SK-N-SH treated with all-trans-retinoic acid at 6 μM for 48 hours (cell line): ENCODE results near the gene SMOC2.

Source experiments
- BACH2 ChIP-seq: fragments of 250-450 bp; sonication (Bioruptor Pico); IDR thresholded peaks from 2 replicates; pipeline ENCODE4 v1.9.0; 2021; ENCODE audit warnings: mild to moderate bottlenecking, borderline replicate concordance
- ISL1 ChIP-seq: fragments of 250-450 bp; sonication (Bioruptor Pico); IDR thresholded peaks from 2 replicates; pipeline ENCODE4 v2.1.2; 2022; ENCODE audit warnings: mild to moderate bottlenecking, moderate library complexity
- OSR1 ChIP-seq: fragments of 250-450 bp; sonication (Bioruptor Pico); IDR thresholded peaks from 2 replicates; pipeline ENCODE4 v1.8.0; 2022; ENCODE audit warnings: moderate library complexity, mild to moderate bottlenecking, inconsistent platforms
- PPARA ChIP-seq: fragments of 250-450 bp; sonication (Bioruptor Pico); IDR thresholded peaks from 2 replicates; pipeline ENCODE4 v1.5.0; 2020; ENCODE audit warnings: mild to moderate bottlenecking, borderline replicate concordance
- TCF4 ChIP-seq: fragments of 250-450 bp; sonication (Bioruptor Pico); IDR thresholded peaks from 2 replicates; pipeline ENCODE4 v1.8.0; 2021; ENCODE audit warnings: mild to moderate bottlenecking, moderate library complexity, borderline replicate concordance
- ZC3H10 ChIP-seq: fragments of 250-450 bp; sonication (Bioruptor Pico); IDR thresholded peaks from 2 replicates; pipeline ENCODE4 v1.5.1; 2021; ENCODE audit warnings: mild to moderate bottlenecking, moderate library complexity
- ZFP3 ChIP-seq: fragments of 250-450 bp; sonication (Bioruptor Pico); IDR thresholded peaks from 2 replicates; pipeline ENCODE4 v1.5.0; 2020; ENCODE audit warnings: mild to moderate bottlenecking, moderate library complexity
- ZFP30 ChIP-seq: fragments of 450-650 bp; formaldehyde crosslinking; IDR thresholded peaks from 2 replicates; pipeline ENCODE4 v1.5.0; 2022; ENCODE audit warnings: mild to moderate bottlenecking, moderate library complexity
- TF ChIP-seq, protein P1 (sequence below): fragments of 250-450 bp; sonication (Bioruptor Pico); IDR thresholded peaks from 2 replicates; pipeline ENCODE4 v1.8.0; 2020; ENCODE audit warnings: mild to moderate bottlenecking, moderate library complexity, borderline replicate concordance
- TF ChIP-seq, protein P2 (sequence below): fragments of 250-450 bp; sonication (Bioruptor Pico); IDR thresholded peaks from 2 replicates; pipeline ENCODE4 v1.5.1; 2020; ENCODE audit warnings: low read depth, mild to moderate bottlenecking, moderate library complexity
- TF ChIP-seq, protein P3 (sequence below): fragments of 250-450 bp; sonication (Bioruptor Pico); IDR thresholded peaks from 2 replicates; pipeline ENCODE4 v1.5.0; 2020; ENCODE audit warnings: mild to moderate bottlenecking, moderate library complexity

DNA sequence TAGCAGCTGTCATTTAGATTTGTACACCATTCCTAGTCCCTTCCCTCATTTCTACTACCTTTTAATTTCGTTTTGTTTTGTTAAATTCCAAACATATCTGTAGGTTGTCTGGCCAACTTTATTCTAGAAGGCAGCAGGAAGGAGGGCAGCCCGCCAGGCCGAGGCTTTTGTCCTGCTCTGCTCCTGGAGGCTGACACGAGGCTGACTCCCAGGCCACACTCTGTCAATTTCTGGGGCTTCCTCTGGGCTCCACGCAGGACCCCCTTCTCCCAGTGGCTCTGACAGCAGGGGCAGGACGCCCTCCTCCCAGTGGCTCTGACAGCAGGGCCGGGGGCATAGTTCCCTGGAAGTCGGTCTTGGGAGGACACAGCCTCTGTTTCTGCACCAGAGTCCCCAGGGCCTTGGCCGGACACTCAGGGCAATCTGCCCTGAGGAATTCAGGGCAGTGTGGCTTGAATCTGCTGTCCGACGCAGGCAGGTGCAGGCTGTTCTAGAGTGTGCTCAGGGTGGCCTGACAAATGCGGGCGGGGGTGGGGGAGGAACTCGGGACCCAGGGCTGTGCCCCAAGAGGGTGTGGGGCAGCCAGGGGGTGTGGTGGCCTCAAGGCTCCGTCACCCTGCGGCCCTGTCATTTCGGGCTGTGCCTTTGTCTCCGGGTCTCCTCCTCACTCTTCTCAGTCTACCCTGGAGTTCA, 11.8 kb downstream of the SMOC2 start:
- TF ChIP-seq ZFP30 (CRISPR knock-in tag) (no peak), OSR1 (CRISPR knock-in tag) (no peak), ZFP3 (CRISPR knock-in tag) (no peak), PPARA (no peak), TCF4 (CRISPR knock-in tag) (no peak), ZC3H10 (no peak), ISL1 (no peak), BACH2 (CRISPR knock-in tag) (no peak)
- TF ChIP-seq, protein P1, sequence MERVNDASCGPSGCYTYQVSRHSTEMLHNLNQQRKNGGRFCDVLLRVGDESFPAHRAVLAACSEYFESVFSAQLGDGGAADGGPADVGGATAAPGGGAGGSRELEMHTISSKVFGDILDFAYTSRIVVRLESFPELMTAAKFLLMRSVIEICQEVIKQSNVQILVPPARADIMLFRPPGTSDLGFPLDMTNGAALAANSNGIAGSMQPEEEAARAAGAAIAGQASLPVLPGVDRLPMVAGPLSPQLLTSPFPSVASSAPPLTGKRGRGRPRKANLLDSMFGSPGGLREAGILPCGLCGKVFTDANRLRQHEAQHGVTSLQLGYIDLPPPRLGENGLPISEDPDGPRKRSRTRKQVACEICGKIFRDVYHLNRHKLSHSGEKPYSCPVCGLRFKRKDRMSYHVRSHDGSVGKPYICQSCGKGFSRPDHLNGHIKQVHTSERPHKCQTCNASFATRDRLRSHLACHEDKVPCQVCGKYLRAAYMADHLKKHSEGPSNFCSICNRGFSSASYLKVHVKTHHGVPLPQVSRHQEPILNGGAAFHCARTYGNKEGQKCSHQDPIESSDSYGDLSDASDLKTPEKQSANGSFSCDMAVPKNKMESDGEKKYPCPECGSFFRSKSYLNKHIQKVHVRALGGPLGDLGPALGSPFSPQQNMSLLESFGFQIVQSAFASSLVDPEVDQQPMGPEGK (CRISPR knock-in tag), result no peak
- TF ChIP-seq, protein P2, sequence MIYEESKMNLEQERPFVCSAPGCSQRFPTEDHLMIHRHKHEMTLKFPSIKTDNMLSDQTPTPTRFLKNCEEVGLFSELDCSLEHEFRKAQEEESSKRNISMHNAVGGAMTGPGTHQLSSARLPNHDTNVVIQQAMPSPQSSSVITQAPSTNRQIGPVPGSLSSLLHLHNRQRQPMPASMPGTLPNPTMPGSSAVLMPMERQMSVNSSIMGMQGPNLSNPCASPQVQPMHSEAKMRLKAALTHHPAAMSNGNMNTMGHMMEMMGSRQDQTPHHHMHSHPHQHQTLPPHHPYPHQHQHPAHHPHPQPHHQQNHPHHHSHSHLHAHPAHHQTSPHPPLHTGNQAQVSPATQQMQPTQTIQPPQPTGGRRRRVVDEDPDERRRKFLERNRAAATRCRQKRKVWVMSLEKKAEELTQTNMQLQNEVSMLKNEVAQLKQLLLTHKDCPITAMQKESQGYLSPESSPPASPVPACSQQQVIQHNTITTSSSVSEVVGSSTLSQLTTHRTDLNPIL (CRISPR knock-in tag), result no peak
- TF ChIP-seq, protein P3, sequence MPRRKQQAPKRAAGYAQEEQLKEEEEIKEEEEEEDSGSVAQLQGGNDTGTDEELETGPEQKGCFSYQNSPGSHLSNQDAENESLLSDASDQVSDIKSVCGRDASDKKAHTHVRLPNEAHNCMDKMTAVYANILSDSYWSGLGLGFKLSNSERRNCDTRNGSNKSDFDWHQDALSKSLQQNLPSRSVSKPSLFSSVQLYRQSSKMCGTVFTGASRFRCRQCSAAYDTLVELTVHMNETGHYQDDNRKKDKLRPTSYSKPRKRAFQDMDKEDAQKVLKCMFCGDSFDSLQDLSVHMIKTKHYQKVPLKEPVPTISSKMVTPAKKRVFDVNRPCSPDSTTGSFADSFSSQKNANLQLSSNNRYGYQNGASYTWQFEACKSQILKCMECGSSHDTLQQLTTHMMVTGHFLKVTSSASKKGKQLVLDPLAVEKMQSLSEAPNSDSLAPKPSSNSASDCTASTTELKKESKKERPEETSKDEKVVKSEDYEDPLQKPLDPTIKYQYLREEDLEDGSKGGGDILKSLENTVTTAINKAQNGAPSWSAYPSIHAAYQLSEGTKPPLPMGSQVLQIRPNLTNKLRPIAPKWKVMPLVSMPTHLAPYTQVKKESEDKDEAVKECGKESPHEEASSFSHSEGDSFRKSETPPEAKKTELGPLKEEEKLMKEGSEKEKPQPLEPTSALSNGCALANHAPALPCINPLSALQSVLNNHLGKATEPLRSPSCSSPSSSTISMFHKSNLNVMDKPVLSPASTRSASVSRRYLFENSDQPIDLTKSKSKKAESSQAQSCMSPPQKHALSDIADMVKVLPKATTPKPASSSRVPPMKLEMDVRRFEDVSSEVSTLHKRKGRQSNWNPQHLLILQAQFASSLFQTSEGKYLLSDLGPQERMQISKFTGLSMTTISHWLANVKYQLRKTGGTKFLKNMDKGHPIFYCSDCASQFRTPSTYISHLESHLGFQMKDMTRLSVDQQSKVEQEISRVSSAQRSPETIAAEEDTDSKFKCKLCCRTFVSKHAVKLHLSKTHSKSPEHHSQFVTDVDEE (CRISPR knock-in tag), result no peak
